Measurements from ENCODE around the gene ARHGEF39.
A peak's percentile ranks its signal among the peaks of the same experiment; 100 is the strongest.

Gene ARHGEF39

DNA sequence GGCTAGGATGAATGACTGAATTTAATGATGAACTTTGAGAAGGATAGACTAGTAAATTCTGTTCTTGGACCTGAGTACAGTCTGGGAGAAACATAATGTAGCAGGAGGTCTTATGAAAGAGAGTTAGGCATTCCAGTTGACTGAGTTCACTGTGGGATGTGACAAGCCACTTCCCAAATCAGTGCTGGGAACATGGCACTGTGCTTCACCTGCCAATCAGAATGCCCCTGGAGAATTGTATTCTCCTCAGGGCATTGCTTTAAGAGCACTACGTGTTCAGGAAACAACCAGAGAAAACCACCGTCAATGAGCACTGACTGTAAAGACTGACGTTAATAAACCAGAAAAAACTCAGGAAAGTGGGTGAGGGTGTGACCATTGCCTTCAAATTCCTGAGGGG lies 5.7 kb downstream of the ARHGEF39 start:
- peak overlapping the region; percentile 84 for H3K4me3 ChIP-seq (ENCODE audit: control insufficient read depth, low read depth, low read length)
- peak; percentile 91 for DNase-seq (ENCODE audit: low read depth)
- TF ChIP-seq, protein P1, sequence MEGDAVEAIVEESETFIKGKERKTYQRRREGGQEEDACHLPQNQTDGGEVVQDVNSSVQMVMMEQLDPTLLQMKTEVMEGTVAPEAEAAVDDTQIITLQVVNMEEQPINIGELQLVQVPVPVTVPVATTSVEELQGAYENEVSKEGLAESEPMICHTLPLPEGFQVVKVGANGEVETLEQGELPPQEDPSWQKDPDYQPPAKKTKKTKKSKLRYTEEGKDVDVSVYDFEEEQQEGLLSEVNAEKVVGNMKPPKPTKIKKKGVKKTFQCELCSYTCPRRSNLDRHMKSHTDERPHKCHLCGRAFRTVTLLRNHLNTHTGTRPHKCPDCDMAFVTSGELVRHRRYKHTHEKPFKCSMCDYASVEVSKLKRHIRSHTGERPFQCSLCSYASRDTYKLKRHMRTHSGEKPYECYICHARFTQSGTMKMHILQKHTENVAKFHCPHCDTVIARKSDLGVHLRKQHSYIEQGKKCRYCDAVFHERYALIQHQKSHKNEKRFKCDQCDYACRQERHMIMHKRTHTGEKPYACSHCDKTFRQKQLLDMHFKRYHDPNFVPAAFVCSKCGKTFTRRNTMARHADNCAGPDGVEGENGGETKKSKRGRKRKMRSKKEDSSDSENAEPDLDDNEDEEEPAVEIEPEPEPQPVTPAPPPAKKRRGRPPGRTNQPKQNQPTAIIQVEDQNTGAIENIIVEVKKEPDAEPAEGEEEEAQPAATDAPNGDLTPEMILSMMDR (conservative IDR thresholded peaks at IDR 0.05; ENCODE audit: control insufficient read depth, insufficient read depth, low read depth, low read length) = no peak

GRCh38 chr9:35658968-35659220 lies 6.1 kb downstream of the ARHGEF39 start:
- peak; percentile 70 for DNase-seq (ENCODE audit: low read depth)
- peak overlapping the region; percentile 84 for H3K4me3 ChIP-seq (ENCODE audit: control insufficient read depth, low read depth, low read length)
- TF ChIP-seq, protein P1 (conservative IDR thresholded peaks at IDR 0.05; ENCODE audit: control insufficient read depth, insufficient read depth, low read depth, low read length) = no peak

DNA sequence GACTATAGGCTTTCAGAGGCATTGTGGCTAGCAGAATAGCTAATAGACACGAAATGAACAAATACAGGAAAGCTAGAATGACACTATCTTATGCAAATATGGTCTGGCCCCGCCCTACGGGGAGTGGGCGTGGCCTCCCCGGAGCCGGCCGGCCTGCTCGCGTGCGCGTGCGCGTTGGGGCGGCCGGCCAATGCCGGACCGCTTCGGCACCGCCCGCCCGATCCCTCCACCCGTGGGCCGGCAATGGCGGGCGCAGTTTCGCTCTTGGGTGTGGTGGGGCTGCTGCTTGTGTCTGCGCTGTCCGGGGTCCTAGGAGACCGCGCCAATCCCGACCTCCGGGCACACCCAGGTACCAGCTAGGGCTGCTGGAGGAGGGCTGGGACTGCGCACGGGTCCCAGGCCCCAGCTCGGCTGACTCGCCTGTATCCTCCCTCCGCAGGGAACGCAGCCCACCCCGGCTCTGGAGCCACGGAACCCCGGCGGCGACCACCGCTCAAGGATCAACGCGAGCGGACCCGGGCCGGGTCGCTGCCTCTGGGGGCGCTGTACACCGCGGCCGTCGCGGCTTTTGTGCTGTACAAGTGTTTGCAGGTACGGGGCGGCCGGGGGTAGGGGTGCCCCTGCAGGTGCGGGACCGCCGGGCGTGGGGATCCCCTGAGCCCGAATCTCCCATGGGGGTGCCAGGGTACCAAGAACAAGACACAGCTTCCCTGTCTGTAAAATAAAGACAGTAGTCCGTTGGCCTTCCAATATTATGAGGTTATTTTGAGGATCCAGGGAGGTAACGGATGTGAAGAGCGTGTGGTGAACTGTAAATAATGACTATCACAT lies 6.6 kb downstream of the ARHGEF39 start, which contains the start of gene CCDC107:
CCDC107 (plus strand) TSS at position 156 of the 831 bp plus-strand sequence; CDS start at position 244, 88 bp downstream.
- TF ChIP-seq, protein P1 (conservative IDR thresholded peaks at IDR 0.05; ENCODE audit: control insufficient read depth, insufficient read depth, low read depth, low read length) = peak; percentile 16
- peak; percentile 74 for DNase-seq (ENCODE audit: low read depth)
- H3K4me3 ChIP-seq (ENCODE audit: control insufficient read depth, low read depth, low read length) = peak within 1 kb of the TSS; percentile 84

GRCh38 chr9:35657546-35658136 lies 7.4 kb downstream of the ARHGEF39 start, which contains the start of gene RMRP:
Gene RMRP, minus strand, starts transcription at chr9:35658019.
- DNase-seq (ENCODE audit: low read depth) = peak; percentile 99
- peak within 1 kb of the TSS; percentile 84 for H3K4me3 ChIP-seq (ENCODE audit: control insufficient read depth, low read depth, low read length)
- TF ChIP-seq, protein P1 (conservative IDR thresholded peaks at IDR 0.05; ENCODE audit: control insufficient read depth, insufficient read depth, low read depth, low read length) = no peak

- H3K4me3 ChIP-seq (ENCODE audit: control insufficient read depth, low read depth, low read length) = peak overlapping the region; percentile 35
- TF ChIP-seq, protein P1 (conservative IDR thresholded peaks at IDR 0.05; ENCODE audit: control insufficient read depth, insufficient read depth, low read depth, low read length) = no peak
- no peak for DNase-seq (ENCODE audit: low read depth)
Measured at GRCh38 chr9:35656831-35657545, 8.0 kb downstream of the ARHGEF39 start.

GRCh38 chr9:35656348-35656747 lies 8.6 kb downstream of the ARHGEF39 start:
- no peak for DNase-seq (ENCODE audit: low read depth)
- TF ChIP-seq, protein P1 (conservative IDR thresholded peaks at IDR 0.05; ENCODE audit: control insufficient read depth, insufficient read depth, low read depth, low read length) = no peak
- no peak overlapping the region for H3K4me3 ChIP-seq (ENCODE audit: control insufficient read depth, low read depth, low read length)
